ENCODE results near the gene EFCC1. TPM values are rescaled to one million over a fixed set of nuclear protein-coding genes. Genes with fewer than 3 reads are reported as not detected.
A peak's percentile ranks its signal among the peaks of the same experiment; 100 is the strongest.

The EFCC1 gene
- total and polyA plus RNA-seq, 2 of the 8 experiments (the other 6 are each of a cell fraction or from before 2014, with no cell fraction given): 0.14 to 0.37 TPM

DNA sequence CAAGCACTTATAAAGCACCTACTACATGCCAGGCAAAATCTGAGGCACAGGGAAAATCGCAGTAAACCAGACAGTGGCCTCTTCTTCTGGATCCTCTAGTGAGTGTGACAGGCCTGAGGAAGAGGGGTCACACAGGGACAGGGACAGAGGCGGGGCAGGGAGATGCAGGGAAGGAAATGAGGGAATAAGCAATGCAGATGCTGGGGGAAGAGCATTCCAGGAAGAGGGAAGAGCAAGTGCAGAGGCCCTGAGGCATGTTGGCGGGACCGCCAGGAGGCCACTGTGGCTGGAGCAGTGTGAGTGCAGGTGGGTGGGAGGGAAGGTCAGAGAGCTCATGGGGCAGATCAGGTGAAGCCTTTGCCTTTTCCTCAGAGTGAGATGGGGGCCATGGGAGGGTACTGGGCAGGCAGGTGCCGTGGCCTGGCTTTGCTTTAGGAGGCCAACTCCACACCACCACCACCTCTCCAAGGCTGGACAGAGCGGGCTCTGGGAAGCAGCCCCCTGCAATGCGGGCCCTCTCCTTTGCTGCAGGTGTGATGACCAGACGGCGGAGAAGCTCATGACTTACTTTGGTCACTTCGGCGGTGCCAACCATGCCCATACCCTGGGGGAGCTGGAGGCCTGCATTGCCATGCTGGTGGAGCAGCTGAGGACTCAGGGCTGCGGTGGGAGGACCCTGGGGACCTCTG is 32.7 kb downstream of the EFCC1 start:
- Histone ChIP-seq H2BK12ac (ENCODE audit: low read depth, low read length) (no peak overlapping the region), H3K36me3 (ENCODE audit: control insufficient read depth in 2 of 4, insufficient read depth in 4 of 4, low read length in 3 of 4) (no peaks in the 10 kb centered on the region), H3K9ac (replicated peaks in 1 of 4; ENCODE audit: extremely low read depth in 1 of 4, low read depth in 3 of 4, low read length in 3 of 4) (no peak overlapping the region), H3K4ac (replicated peaks; ENCODE audit: insufficient read length, low read depth, low read length) (no peak overlapping the region), H2BK5ac (ENCODE audit: low read depth, low read length) (no peak overlapping the region), H3K27me3 (replicated peaks in 1 of 4; ENCODE audit: control insufficient read depth in 3 of 4, extremely low read depth in 1 of 4, insufficient read depth in 3 of 4, low read length in 3 of 4) (no peaks in the 10 kb centered on the region), H3K4me3 (ENCODE audit: extremely low read depth in 1 of 4, insufficient read depth in 2 of 4, low read depth in 3 of 4, low read length in 4 of 4) (no peak overlapping the region), H3K4me1 (replicated peaks in 1 of 4; ENCODE audit: control insufficient read depth in 3 of 4, insufficient read depth in 4 of 4, low read length in 3 of 4) (peaks cover 0 to 4% (median 0%) of the 10 kb centered on the region in 4 experiments; a peak in 2 of 7 replicates), H3K27ac (ENCODE audit: low read depth, low read length) (no peak overlapping the region), H3K14ac (ENCODE audit: insufficient read length) (no peak overlapping the region), H3K18ac (ENCODE audit: extremely low read depth, low read length) (no peak overlapping the region), H4K91ac (replicated peaks; ENCODE audit: insufficient read length, low read length) (no peak overlapping the region), H4K5ac (ENCODE audit: insufficient read length, low read depth, low read length) (no peak overlapping the region), H3K23ac (ENCODE audit: insufficient read length) (no peak overlapping the region), H3K56ac (replicated peaks; ENCODE audit: insufficient read length, low read depth, low read length) (no peak overlapping the region), H2BK20ac (ENCODE audit: low read length) (no peak overlapping the region), H2AK5ac (ENCODE audit: low read depth, low read length) (no peak overlapping the region), H4K20me1 (replicated peaks in 1 of 2; ENCODE audit: control insufficient read depth in 1 of 2, insufficient read depth in 2 of 2, low read length in 2 of 2) (no peaks in the 10 kb centered on the region), H3K4me2 (ENCODE audit: insufficient read depth in 1 of 2, low read depth in 2 of 2, low read length in 2 of 2) (no peak overlapping the region), H3K79me2 (ENCODE audit: control insufficient read depth in 1 of 2, insufficient read depth in 2 of 2, low read length in 2 of 2) (no peaks in the 10 kb centered on the region), H2BK120ac (replicated peaks; ENCODE audit: low read depth, low read length) (no peak overlapping the region), H4K8ac (ENCODE audit: extremely low read depth, insufficient read depth, low read length) (0 out of 2 replicates have a peak overlapping the region, but pooled peaks have one; percentile 5), H3K79me1 (ENCODE audit: low read depth, low read length) (no peaks in the 10 kb centered on the region), H2BK15ac (ENCODE audit: low read length) (no peak overlapping the region), H3K9me3 (ENCODE audit: insufficient read depth in 2 of 2, low read depth in 1 of 2, low read length in 1 of 2) (no peaks in the 10 kb centered on the region), H2AFZ (ENCODE audit: low read length) (no peak overlapping the region), H3K23me2 (ENCODE audit: low read depth, low read length) (no peaks in the 10 kb centered on the region)
- no peak for TF ChIP-seq NRF1 (IDR thresholded peaks at IDR 0.05; ENCODE audit: low read depth, low read length)
- ChIA-PET CTCF (ENCODE audit: partially characterized antibody) (interaction anchor here (1.2 to 5.7 kb wide), 3 partner anchors 11 to 64 kb away, joined by 3 to 28 read pairs (median 7); no protein-coding TSS in a partner anchor), POLR2A (ENCODE audit: partially characterized antibody) (interaction anchor here (1.4 kb wide), 1 partner anchor 40 kb away, joined by 3 read pairs; the partner anchor contains the start of gene CFAP92)
- DNase-seq (ENCODE audit: low read depth in 1 of 2, low spot score in 2 of 2): no peak
- WGBS, 2 experiments (ENCODE audit: extremely low coverage in 1 of 2, insufficient coverage in 1 of 2, insufficient read length in 1 of 2, insufficient replicate concordance in 2 of 2, low coverage in 1 of 2, low lambda C conversion rate in 2 of 2, missing lambda C conversion rate in 1 of 2): 87% methylated on average over 12 of the region's 12 CpGs; no CpG with 5 or more reads in 1 of the 2 experiments
- FAIRE-seq: no peak
